ENCODE data around the gene TAS2R40.

Gene TAS2R40

GRCh38 chr7:143210541-143210940 is 11.3 kb upstream of the TAS2R40 start:
- TF ChIP-seq POLR2AphosphoS5 (IDR thresholded peaks at IDR 0.05; ENCODE audit: low read depth, low read length) (no peak), TAF1 (IDR thresholded peaks at IDR 0.05; ENCODE audit: borderline replicate concordance, insufficient read depth, low read length) (no peak), SIN3A (IDR thresholded peaks at IDR 0.05; ENCODE audit: borderline replicate concordance, insufficient read depth, low read length) (no peak), FOXP2 (optimal IDR thresholded peaks at IDR 0.05; ENCODE audit: borderline replicate concordance, extremely low read depth, extremely low read length, insufficient read depth) (no peak)
- TF ChIP-seq, protein P1, sequence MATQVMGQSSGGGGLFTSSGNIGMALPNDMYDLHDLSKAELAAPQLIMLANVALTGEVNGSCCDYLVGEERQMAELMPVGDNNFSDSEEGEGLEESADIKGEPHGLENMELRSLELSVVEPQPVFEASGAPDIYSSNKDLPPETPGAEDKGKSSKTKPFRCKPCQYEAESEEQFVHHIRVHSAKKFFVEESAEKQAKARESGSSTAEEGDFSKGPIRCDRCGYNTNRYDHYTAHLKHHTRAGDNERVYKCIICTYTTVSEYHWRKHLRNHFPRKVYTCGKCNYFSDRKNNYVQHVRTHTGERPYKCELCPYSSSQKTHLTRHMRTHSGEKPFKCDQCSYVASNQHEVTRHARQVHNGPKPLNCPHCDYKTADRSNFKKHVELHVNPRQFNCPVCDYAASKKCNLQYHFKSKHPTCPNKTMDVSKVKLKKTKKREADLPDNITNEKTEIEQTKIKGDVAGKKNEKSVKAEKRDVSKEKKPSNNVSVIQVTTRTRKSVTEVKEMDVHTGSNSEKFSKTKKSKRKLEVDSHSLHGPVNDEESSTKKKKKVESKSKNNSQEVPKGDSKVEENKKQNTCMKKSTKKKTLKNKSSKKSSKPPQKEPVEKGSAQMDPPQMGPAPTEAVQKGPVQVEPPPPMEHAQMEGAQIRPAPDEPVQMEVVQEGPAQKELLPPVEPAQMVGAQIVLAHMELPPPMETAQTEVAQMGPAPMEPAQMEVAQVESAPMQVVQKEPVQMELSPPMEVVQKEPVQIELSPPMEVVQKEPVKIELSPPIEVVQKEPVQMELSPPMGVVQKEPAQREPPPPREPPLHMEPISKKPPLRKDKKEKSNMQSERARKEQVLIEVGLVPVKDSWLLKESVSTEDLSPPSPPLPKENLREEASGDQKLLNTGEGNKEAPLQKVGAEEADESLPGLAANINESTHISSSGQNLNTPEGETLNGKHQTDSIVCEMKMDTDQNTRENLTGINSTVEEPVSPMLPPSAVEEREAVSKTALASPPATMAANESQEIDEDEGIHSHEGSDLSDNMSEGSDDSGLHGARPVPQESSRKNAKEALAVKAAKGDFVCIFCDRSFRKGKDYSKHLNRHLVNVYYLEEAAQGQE (IDR thresholded peaks at IDR 0.05; ENCODE audit: insufficient read depth in 1 of 2, low read depth in 2 of 2, low read length in 2 of 2): no peak

DNA sequence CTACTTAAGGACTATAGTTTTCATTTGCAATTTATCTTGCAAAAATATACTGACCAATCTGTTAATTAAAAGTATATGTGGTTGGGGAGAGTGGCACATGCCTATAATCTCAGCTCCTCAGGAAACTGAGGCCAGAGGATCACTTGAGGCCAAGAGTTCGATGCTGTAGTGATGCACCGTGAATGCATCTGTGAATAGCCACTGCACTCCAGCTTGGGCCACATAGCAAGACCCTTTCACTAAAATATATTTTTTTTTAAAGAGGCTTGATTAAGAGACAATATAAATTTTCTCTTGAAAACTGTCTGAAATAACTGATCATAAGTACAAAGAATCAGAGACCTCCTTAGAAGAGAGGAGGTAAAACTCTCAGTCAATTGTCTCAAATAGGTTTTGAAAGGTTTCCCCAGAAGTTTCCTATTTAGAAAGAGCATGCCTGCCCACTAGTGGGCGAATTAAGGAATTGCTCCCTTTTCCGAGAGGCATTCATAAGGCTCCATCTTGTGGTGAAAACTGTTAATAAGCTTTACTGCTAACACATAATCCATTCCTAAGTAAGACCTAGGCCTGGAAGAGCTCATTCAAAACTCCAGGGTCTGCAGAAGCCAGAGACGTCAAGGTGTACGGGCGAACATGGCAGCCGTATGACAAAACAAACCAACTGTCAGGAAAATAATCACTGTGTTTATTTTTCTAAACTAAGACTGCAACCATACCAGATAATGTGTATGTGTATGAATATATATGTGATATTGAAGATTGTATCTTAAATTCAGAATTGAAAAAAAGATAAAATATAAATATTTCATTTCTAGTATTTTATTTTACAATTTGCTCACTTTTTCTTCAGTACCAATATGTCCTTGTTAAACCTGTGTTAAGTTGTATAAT is 6.8 kb upstream of the TAS2R40 start:
- TF ChIP-seq SIN3A (IDR thresholded peaks at IDR 0.05; ENCODE audit: borderline replicate concordance, insufficient read depth, low read length) (no peak), POLR2AphosphoS5 (IDR thresholded peaks at IDR 0.05; ENCODE audit: low read depth, low read length) (no peak), TAF1 (IDR thresholded peaks at IDR 0.05; ENCODE audit: borderline replicate concordance, insufficient read depth, low read length) (no peak), FOXP2 (optimal IDR thresholded peaks at IDR 0.05; ENCODE audit: borderline replicate concordance, extremely low read depth, extremely low read length, insufficient read depth) (no peak)
- TF ChIP-seq, protein P1 (IDR thresholded peaks at IDR 0.05; ENCODE audit: insufficient read depth in 1 of 2, low read depth in 2 of 2, low read length in 2 of 2): no peak

- TF ChIP-seq TAF1 (IDR thresholded peaks at IDR 0.05; ENCODE audit: borderline replicate concordance, insufficient read depth, low read length) (no peak), SIN3A (IDR thresholded peaks at IDR 0.05; ENCODE audit: borderline replicate concordance, insufficient read depth, low read length) (no peak)
- TF ChIP-seq, protein P1 (IDR thresholded peaks at IDR 0.05; ENCODE audit: insufficient read depth in 1 of 2, low read depth in 2 of 2, low read length in 2 of 2): no peak
Observed at GRCh38 chr7:143216151-143216550, 5.7 kb upstream of the TAS2R40 start.

DNA sequence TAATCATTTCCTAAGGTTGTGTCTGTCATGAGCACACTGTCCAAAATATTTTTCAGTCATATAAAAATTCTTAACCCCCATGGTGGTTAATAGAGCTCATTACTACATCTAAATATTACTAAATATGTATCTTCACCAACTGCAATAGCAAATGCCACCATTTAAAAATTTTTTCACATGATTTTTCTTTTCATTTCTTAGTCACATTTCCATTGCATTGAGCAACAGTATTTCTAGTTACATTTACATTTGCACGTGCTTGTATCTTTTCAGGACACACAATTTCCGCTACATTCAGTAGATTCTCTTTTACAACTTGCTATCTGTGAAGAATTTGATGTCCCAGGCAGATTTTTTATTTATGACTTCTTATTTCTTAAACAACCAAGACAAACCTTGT is 5.2 kb upstream of the TAS2R40 start:
- TF ChIP-seq FOXP2 (optimal IDR thresholded peaks at IDR 0.05; ENCODE audit: borderline replicate concordance, extremely low read depth, extremely low read length, insufficient read depth): no peak
- TF ChIP-seq TAF1 (IDR thresholded peaks at IDR 0.05; ENCODE audit: borderline replicate concordance, insufficient read depth, low read length): no peak
- no peak for TF ChIP-seq SIN3A (IDR thresholded peaks at IDR 0.05; ENCODE audit: borderline replicate concordance, insufficient read depth, low read length)
- no peak for TF ChIP-seq POLR2AphosphoS5 (IDR thresholded peaks at IDR 0.05; ENCODE audit: low read depth, low read length)
- TF ChIP-seq, protein P1 (IDR thresholded peaks at IDR 0.05; ENCODE audit: insufficient read depth in 1 of 2, low read depth in 2 of 2, low read length in 2 of 2): no peak

All from PFSK-1 (cell line).